ENCODE measurements around the gene ERGIC2.

- no peak for TF ChIP-seq CTCF (IDR thresholded peaks at IDR 0.05)
- no peak for TF ChIP-seq POLR2A (IDR thresholded peaks at IDR 0.05)
- no peak for TF ChIP-seq POLR2AphosphoS5 (IDR thresholded peaks at IDR 0.05; ENCODE audit: insufficient read depth in 1 of 2, low read depth in 1 of 2)
These were observed 35.8 kb upstream of the ERGIC2 start for GRCh38 chr12:29416748-29417147.
